Measurements from ENCODE around the gene B3GNT4.

DNA sequence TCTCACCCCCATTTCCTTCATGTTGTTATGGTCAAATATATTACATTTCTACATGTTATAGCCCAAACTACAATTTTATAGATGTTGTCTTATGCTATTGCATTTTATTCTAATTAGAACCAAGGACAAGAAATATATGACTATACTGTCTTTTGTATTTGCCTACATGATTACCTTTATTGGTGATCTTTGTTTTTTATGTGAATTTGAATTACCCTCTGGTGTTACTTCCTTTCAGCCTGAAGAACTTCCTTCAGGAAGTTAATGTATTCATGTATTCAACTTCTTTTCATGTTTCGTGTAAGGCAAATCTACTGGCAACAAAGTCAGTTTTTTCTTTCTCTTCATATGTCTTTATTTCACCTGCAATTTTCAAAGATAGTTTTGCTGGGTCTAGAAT is 8.7 kb upstream of the B3GNT4 start:
- no peak for TF ChIP-seq POLR2A (IDR thresholded peaks at IDR 0.05)
- TF ChIP-seq, protein P1, sequence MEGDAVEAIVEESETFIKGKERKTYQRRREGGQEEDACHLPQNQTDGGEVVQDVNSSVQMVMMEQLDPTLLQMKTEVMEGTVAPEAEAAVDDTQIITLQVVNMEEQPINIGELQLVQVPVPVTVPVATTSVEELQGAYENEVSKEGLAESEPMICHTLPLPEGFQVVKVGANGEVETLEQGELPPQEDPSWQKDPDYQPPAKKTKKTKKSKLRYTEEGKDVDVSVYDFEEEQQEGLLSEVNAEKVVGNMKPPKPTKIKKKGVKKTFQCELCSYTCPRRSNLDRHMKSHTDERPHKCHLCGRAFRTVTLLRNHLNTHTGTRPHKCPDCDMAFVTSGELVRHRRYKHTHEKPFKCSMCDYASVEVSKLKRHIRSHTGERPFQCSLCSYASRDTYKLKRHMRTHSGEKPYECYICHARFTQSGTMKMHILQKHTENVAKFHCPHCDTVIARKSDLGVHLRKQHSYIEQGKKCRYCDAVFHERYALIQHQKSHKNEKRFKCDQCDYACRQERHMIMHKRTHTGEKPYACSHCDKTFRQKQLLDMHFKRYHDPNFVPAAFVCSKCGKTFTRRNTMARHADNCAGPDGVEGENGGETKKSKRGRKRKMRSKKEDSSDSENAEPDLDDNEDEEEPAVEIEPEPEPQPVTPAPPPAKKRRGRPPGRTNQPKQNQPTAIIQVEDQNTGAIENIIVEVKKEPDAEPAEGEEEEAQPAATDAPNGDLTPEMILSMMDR (IDR thresholded peaks at IDR 0.05), result no peak
- no peak for TF ChIP-seq POLR2AphosphoS5 (IDR thresholded peaks at IDR 0.05)

Measured in breast epithelium (tissue), 3 donors.